A549 (cell line): Measurements from ENCODE around the gene GAS5.

ENCODE experiments used
- CHD2 ChIP-seq: fragments of 150-350 bp; IDR thresholded peaks from 2 replicates; pipeline ENCODE4 v1.6.1; 2014; ENCODE audit warnings: low read length; ENCODE audit not compliant: partially characterized antibody
- JUN ChIP-seq, 2 experiments: fragments of >200 bp; sonication (Bioruptor Twin); formaldehyde crosslinking; IDR thresholded peaks; 2 replicates in 1 of 2; 3 replicates in 1 of 2; pipeline ENCODE4 v1.6.1; 2016 to 2017
- KDM1A ChIP-seq: fragments of 200-600 bp; sonication (generic); IDR thresholded peaks from 2 replicates; pipeline ENCODE4 v1.6.1; 2016; ENCODE audit warnings: low read depth, mild to moderate bottlenecking
- POLR2A ChIP-seq: IDR thresholded peaks from 2 replicates; pipeline ENCODE4 v1.6.1; 2012; ENCODE audit warnings: mild to moderate bottlenecking, low read length
- RFX5 ChIP-seq: fragments of 450-650 bp; IDR thresholded peaks from 2 replicates; pipeline ENCODE4 v1.7.1; 2014; ENCODE audit warnings: antibody characterized with exemption, mild to moderate bottlenecking, moderate library complexity
- RNF2 ChIP-seq: fragments of 200-600 bp; sonication (generic); IDR thresholded peaks from 2 replicates; pipeline ENCODE4 v1.6.1; 2016; ENCODE audit warnings: low read depth, mild to moderate bottlenecking, antibody characterized with exemption, moderate library complexity, borderline replicate concordance
- SMC3 ChIP-seq: fragments of >200 bp; sonication (Bioruptor Twin); formaldehyde crosslinking; IDR thresholded peaks from 3 replicates; pipeline ENCODE4 v1.6.1; 2018; ENCODE audit warnings: inconsistent platforms
- TF ChIP-seq, protein P1 (sequence below): fragments of >200 bp; sonication (Bioruptor Twin); formaldehyde crosslinking; IDR thresholded peaks from 3 replicates; pipeline ENCODE4 v1.5.1; 2016
- TF ChIP-seq, protein P2 (sequence below): fragments of 200-600 bp; sonication (generic); IDR thresholded peaks from 2 replicates; pipeline ENCODE4 v1.6.1; 2016; ENCODE audit warnings: antibody characterized with exemption, mild to moderate bottlenecking, moderate library complexity
- TF ChIP-seq, protein P3 (sequence below): IDR thresholded peaks from 2 replicates; pipeline ENCODE4 v1.6.1; 2012

DNA sequence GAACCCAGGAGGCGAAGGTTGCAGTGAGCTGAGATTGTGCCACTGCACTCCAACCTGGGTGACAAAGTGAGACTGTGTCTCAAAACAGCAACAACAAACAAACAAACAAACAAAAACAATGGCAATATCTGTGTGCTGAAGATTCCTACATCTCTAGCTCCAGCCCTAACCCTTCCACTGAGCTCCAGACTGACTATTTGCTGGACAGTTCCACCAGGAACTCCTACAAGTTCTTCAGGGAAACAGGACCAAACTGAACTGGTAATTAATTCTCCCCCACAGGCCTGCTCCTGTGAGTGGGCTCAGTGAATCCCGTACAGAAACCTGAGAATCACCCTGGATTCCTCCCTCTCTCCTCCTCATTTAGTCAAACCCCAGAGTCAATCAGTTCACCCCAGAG, 47.8 kb upstream of the GAS5 start:
- TF ChIP-seq, protein P1, sequence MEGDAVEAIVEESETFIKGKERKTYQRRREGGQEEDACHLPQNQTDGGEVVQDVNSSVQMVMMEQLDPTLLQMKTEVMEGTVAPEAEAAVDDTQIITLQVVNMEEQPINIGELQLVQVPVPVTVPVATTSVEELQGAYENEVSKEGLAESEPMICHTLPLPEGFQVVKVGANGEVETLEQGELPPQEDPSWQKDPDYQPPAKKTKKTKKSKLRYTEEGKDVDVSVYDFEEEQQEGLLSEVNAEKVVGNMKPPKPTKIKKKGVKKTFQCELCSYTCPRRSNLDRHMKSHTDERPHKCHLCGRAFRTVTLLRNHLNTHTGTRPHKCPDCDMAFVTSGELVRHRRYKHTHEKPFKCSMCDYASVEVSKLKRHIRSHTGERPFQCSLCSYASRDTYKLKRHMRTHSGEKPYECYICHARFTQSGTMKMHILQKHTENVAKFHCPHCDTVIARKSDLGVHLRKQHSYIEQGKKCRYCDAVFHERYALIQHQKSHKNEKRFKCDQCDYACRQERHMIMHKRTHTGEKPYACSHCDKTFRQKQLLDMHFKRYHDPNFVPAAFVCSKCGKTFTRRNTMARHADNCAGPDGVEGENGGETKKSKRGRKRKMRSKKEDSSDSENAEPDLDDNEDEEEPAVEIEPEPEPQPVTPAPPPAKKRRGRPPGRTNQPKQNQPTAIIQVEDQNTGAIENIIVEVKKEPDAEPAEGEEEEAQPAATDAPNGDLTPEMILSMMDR = no peak
- TF ChIP-seq, protein P2, sequence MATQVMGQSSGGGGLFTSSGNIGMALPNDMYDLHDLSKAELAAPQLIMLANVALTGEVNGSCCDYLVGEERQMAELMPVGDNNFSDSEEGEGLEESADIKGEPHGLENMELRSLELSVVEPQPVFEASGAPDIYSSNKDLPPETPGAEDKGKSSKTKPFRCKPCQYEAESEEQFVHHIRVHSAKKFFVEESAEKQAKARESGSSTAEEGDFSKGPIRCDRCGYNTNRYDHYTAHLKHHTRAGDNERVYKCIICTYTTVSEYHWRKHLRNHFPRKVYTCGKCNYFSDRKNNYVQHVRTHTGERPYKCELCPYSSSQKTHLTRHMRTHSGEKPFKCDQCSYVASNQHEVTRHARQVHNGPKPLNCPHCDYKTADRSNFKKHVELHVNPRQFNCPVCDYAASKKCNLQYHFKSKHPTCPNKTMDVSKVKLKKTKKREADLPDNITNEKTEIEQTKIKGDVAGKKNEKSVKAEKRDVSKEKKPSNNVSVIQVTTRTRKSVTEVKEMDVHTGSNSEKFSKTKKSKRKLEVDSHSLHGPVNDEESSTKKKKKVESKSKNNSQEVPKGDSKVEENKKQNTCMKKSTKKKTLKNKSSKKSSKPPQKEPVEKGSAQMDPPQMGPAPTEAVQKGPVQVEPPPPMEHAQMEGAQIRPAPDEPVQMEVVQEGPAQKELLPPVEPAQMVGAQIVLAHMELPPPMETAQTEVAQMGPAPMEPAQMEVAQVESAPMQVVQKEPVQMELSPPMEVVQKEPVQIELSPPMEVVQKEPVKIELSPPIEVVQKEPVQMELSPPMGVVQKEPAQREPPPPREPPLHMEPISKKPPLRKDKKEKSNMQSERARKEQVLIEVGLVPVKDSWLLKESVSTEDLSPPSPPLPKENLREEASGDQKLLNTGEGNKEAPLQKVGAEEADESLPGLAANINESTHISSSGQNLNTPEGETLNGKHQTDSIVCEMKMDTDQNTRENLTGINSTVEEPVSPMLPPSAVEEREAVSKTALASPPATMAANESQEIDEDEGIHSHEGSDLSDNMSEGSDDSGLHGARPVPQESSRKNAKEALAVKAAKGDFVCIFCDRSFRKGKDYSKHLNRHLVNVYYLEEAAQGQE = peak; percentile 26; the same call in 1 of the 2 replicates
- TF ChIP-seq RFX5 (no peak), JUN (IDR thresholded peaks at IDR 0.05) (no peak), RNF2 (no peak), POLR2A (no peak), KDM1A (no peak), CHD2 (no peak), SMC3 (no peak)
- TF ChIP-seq, protein P3, sequence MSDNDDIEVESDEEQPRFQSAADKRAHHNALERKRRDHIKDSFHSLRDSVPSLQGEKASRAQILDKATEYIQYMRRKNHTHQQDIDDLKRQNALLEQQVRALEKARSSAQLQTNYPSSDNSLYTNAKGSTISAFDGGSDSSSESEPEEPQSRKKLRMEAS = no peak
